Measurements from ENCODE around the gene ISM1.

Gene ISM1

DNA sequence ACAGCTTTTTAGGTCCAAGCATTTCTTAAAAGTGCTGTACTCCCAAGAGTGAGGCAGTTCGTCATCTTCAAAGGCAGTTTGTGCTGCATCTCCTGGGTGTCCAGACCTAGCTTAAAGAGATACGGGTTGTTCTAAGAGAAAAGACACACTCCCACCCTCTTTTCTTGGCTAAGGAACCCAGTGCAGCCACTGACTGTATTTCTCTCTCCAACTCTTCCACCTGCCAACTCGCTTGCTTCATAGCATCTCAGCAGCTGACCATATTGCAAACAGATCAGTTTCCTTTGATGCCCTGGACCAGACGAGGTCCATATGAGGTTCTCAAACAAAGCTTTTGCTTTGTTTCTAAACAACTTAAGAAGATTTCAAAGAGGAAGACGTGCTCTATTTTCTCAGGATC, 101.1 kb downstream of the ISM1 start:
- Histone ChIP-seq H3K27me3 (ENCODE audit: insufficient read depth, low read depth, severe bottlenecking) (no peaks in the 10 kb centered on the region), H3K36me3 (no peaks in the 10 kb centered on the region), H3K4me3 (ENCODE audit: low read depth, low read length) (no peak overlapping the region), H3K27ac (no peak overlapping the region), H3K9me3 (ENCODE audit: severe bottlenecking) (no peaks in the 10 kb centered on the region)
- TF ChIP-seq, protein P1, sequence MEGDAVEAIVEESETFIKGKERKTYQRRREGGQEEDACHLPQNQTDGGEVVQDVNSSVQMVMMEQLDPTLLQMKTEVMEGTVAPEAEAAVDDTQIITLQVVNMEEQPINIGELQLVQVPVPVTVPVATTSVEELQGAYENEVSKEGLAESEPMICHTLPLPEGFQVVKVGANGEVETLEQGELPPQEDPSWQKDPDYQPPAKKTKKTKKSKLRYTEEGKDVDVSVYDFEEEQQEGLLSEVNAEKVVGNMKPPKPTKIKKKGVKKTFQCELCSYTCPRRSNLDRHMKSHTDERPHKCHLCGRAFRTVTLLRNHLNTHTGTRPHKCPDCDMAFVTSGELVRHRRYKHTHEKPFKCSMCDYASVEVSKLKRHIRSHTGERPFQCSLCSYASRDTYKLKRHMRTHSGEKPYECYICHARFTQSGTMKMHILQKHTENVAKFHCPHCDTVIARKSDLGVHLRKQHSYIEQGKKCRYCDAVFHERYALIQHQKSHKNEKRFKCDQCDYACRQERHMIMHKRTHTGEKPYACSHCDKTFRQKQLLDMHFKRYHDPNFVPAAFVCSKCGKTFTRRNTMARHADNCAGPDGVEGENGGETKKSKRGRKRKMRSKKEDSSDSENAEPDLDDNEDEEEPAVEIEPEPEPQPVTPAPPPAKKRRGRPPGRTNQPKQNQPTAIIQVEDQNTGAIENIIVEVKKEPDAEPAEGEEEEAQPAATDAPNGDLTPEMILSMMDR (IDR thresholded peaks at IDR 0.05; ENCODE audit: low read depth, low read length), result no peak
- DNase-seq, result no peak

DNA sequence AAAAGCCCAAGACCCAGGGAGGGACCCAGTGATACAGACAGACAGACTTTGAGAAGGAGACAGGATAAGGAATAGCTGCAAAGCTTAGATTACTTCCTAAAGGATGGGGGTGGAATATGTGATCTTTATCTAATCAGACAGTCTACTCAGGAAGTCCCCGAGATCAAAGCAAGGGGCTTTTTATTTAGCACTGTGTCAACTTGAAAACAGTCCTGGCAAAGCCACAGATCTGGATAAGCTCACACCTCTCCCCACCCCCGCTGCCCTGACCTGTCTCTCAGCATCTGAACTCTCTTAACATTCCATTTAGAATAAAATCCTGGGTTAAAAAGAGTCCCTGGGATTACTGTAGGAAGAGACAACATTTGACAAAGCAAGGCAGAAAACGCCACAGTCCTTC, 101.5 kb downstream of the ISM1 start:
- Histone ChIP-seq H3K27me3 (ENCODE audit: insufficient read depth, low read depth, severe bottlenecking) (no peaks in the 10 kb centered on the region), H3K36me3 (no peaks in the 10 kb centered on the region), H3K9me3 (ENCODE audit: severe bottlenecking) (no peaks in the 10 kb centered on the region), H3K27ac (no peak overlapping the region), H3K4me3 (ENCODE audit: low read depth, low read length) (no peak overlapping the region)
- peak; percentile 34 for DNase-seq
- TF ChIP-seq, protein P1 (IDR thresholded peaks at IDR 0.05; ENCODE audit: low read depth, low read length), result no peak

DNA sequence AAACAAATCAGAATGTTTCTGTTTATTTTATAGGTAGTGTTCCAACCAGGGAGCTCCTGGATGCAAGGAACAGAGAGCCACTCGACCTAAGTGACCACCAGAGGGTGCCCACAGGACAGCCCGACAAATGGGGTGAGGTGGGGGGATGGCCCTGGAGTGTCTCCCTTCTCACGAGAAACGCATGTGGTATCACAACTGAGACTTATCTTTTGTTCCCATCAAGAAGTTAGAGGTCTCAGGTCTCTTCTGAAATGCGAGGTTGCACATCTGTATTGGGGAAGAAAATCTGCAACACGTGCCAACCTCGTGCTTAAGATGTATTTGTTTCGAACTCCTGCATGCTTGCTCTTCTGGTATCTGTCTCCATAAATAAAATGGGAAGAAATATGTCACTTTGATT, 104.0 kb downstream of the ISM1 start:
- Histone ChIP-seq H3K36me3 (no peaks in the 10 kb centered on the region), H3K27me3 (ENCODE audit: insufficient read depth, low read depth, severe bottlenecking) (no peaks in the 10 kb centered on the region), H3K4me3 (ENCODE audit: low read depth, low read length) (no peak overlapping the region), H3K27ac (no peak overlapping the region), H3K9me3 (ENCODE audit: severe bottlenecking) (no peaks in the 10 kb centered on the region)
- TF ChIP-seq, protein P1 (IDR thresholded peaks at IDR 0.05; ENCODE audit: low read depth, low read length), result peak; percentile 82
- peak; percentile 76 for DNase-seq

DNA sequence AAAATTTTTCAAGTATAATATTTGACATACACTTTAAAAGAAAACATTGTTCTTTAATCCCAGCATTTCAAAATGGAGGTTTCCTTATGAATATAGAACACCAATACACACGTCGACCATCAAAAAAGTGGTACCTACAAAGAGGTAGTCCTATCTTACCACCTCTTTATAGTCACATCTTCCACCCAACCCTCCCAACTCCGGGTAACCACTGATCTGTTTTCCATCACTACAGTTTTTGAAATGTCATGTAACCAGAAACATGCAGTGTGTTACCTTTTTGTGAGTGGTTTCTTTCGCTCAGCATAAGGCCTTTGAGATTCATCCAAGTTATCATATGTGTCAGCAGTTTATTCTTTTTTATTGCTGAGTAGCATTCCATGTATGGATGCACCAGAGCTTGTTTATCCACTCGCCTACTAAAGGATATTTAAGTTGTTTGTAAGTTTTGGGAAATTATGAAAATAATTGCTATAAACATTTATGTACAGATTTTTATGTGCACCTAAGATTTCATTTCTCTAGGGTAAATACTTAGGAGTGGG, 104.8 kb downstream of the ISM1 start:
- TF ChIP-seq, protein P1 (IDR thresholded peaks at IDR 0.05; ENCODE audit: low read depth, low read length), result no peak
- Histone ChIP-seq H3K27me3 (ENCODE audit: insufficient read depth, low read depth, severe bottlenecking) (no peaks in the 10 kb centered on the region), H3K9me3 (ENCODE audit: severe bottlenecking) (no peaks in the 10 kb centered on the region), H3K36me3 (no peaks in the 10 kb centered on the region), H3K4me3 (ENCODE audit: low read depth, low read length) (no peak overlapping the region), H3K27ac (no peak overlapping the region)
- no peak for DNase-seq

DNA sequence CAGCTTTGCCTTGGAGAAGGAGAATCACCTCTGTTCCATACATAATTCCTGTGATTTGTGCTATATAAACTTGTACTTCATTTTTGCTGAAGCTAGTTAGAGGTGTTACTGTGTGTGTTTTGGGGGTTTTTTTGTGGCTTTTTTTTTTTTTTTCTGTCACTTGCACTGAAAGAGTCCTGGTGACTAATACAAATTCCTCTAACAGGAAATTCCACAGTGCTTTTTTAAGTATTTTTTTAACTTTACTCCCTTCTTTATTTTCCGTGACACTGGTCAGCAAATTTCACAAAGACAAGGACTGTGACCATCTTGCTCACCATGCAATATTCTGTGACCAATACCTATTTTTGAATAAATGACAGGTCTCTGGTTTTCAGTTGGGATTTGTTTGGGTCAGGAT, 110.5 kb downstream of the ISM1 start:
- Histone ChIP-seq H3K27ac (no peak overlapping the region), H3K4me3 (ENCODE audit: low read depth, low read length) (no peak overlapping the region), H3K36me3 (no peaks in the 10 kb centered on the region), H3K9me3 (ENCODE audit: severe bottlenecking) (peaks cover 4% of the 10 kb centered on the region), H3K27me3 (ENCODE audit: insufficient read depth, low read depth, severe bottlenecking) (no peaks in the 10 kb centered on the region)
- TF ChIP-seq, protein P1 (IDR thresholded peaks at IDR 0.05; ENCODE audit: low read depth, low read length), result no peak
- no peak for DNase-seq

DNA sequence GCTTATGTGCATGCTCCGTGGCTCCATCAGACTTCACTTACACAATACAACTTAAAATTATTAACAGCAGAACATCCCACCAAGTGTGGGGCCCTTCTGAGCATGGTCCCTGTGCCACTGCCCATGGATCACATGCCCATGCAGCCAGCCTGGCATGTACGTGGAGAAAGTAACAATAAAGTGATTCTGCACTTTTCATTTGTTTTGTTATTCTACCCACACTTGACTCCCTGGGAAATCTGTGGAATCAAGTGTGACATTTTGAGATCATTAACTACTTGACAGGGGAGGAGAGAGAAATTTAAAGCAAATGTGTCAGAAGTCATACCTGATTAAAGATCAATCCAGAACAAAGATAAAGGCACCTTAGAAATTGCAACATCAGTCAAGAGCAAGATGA, 112.0 kb downstream of the ISM1 start:
- Histone ChIP-seq H3K36me3 (no peaks in the 10 kb centered on the region), H3K9me3 (ENCODE audit: severe bottlenecking) (peaks cover 4% of the 10 kb centered on the region), H3K27me3 (ENCODE audit: insufficient read depth, low read depth, severe bottlenecking) (no peaks in the 10 kb centered on the region), H3K27ac (no peak overlapping the region), H3K4me3 (ENCODE audit: low read depth, low read length) (no peak overlapping the region)
- DNase-seq, result no peak
- TF ChIP-seq, protein P1 (IDR thresholded peaks at IDR 0.05; ENCODE audit: low read depth, low read length), result no peak
